Ovary (tissue), 9 donors: ENCODE data around the gene DGKA. TPM values are rescaled to one million over a fixed set of nuclear protein-coding genes. Genes with fewer than 3 reads are reported as not detected.
"Not testable (repeated sequence)": the region's sequence is repeated elsewhere in the genome, so short reads cannot be mapped to it uniquely, and the experiment has no call there.

ENCODE experiments used
- DNase-seq, 5 donors: peaks; one replicate each; pipeline ENCODE4 v3.0.0-alpha.2; 2019 to 2020
- H3K27ac ChIP-seq, 2 donors: fragments of 200-600 bp; one replicate each; pipeline versions ENCODE4 v1.5.1 to v1.8.0; 2019 to 2022
- H3K27me3 ChIP-seq: fragments of 200-600 bp; one replicate; pipeline ENCODE4 v1.8.0; 2022
- H3K36me3 ChIP-seq: fragments of 200-600 bp; sonication (generic); one replicate; pipeline ENCODE4 v1.5.1; 2019
- H3K4me1 ChIP-seq: one replicate; pipeline ENCODE4 v1.8.1; 2013; ENCODE audit warnings: mild to moderate bottlenecking, moderate library complexity; ENCODE audit not compliant: insufficient read depth
- H3K4me3 ChIP-seq: fragments of 200-600 bp; sonication (generic); one replicate; pipeline ENCODE4 v1.5.1; 2017
- H3K9me3 ChIP-seq, 2 donors: fragments of 200-600 bp in 1 of 2; sonication (generic) in 1 of 2; one replicate each; pipeline versions ENCODE4 v1.5.1 to v1.8.1; 2013 to 2019; ENCODE audit warnings: mild to moderate bottlenecking in 1 of 2, moderate library complexity in 1 of 2
- CTCF ChIP-seq, 3 donors: fragments of 450-650 bp in 2 of 3; fragments of 200-600 bp in 1 of 3; IDR thresholded peaks; one replicate each; pipeline versions ENCODE4 v1.5.1 to v1.8.0; 2016 to 2022; ENCODE audit warnings: antibody characterized with exemption in 3 of 3, mild to moderate bottlenecking in 1 of 3
- EP300 ChIP-seq: sonication (generic); formaldehyde crosslinking; IDR thresholded peaks from one replicate; pipeline ENCODE4 v1.6.1; 2017; ENCODE audit warnings: antibody characterized with exemption
- POLR2A ChIP-seq: fragments of 450-650 bp; IDR thresholded peaks from one replicate; pipeline ENCODE4 v1.6.1; 2017; ENCODE audit warnings: antibody characterized with exemption, mild to moderate bottlenecking, moderate library complexity
- WGBS, 3 donors: extraction: QIAGEN DNeasy Blood & Tissue Kit in 1 of 3; methylation state at CpG; one replicate each; pipeline versions ENCODE4 v1.1.5 to v1.1.7; 2013 to 2017; 5-methylcytosine and 5-hydroxymethylcytosine counted together
- intact Hi-C, 4 donors: fragments of 100-400 bp; cut with DNase I; formaldehyde crosslinking; loops; one replicate each; pipeline versions ENCODE4 v1.11.0 to v1.15.1; 2022 to 2023
- polyA plus RNA-seq, 2 donors: library from polyadenylated mRNA; stranded (reverse); fragments of 200-250 nt in 1 of 2; fragments of 350-450 nt in 1 of 2; fragmentation: Illumina TruSeq in 1 of 2; extraction: RNeasy Lipid Tissue Mini Kit (QIAGEN cat#74804) in 1 of 2; gene quantifications; one replicate each; pipeline ENCODE4 v1.2.3, GENCODE V29; 2013 to 2014
- total RNA-seq, 7 donors: library from RNA; depleted of rRNA in 2 of 7; stranded (reverse); fragments of >200 nt in 2 of 7; fragmentation: NEBNext Ultra II Directional in 3 of 7; extraction: Animal tissue kit (Norgen Biotek cat#: 25700) in 3 of 7; gene quantifications; one replicate each; pipeline versions ENCODE4 v1.1.0 to v1.2.4, GENCODE V29; 2016 to 2023
- donor health status: DM: no; HTN: no; CAD: no; lungs with moderate emphysema.
- donor health status: DM: no; HTN: no; CAD: no.
- donor health status: Bipolar disorder and iron deficiency.
- donor health status: DM: yes; HTN: yes; CAD: no.
- donor health status: DM: no; HTN: no; CAD: no.
- donor health status: DM: yes; HTN: yes; CAD: no.

The DGKA gene
- total and polyA plus RNA-seq, 9 donors = 13.3 to 50.1 (median 26.0) TPM

- H3K9me3 ChIP-seq = no peaks in the 10 kb centered on the region
- TF ChIP-seq EP300 = no peak
- TF ChIP-seq POLR2A = no peak
- WGBS, 3 donors = 0 to 1% (median 0%) methylated on average over 5 of the region's 5 CpGs
- H3K27me3 ChIP-seq = no peaks in the 10 kb centered on the region
- no peaks in the 10 kb centered on the region for H3K36me3 ChIP-seq
- intact Hi-C loops = loop anchor here (2.0 to 10.0 kb wide), 3 partner anchors 40 to 47 kb away; partner anchors contain the start of gene RPS26 (in 3 of the 4)
- peak overlapping the region; percentile 7 to 71 for H3K27ac ChIP-seq
- peak overlapping the region; percentile 52 for H3K4me3 ChIP-seq
- no peak for DNase-seq
- peaks cover 3% of the 10 kb centered on the region for H3K4me1 ChIP-seq
These were observed 66.5 kb downstream of the DGKA start for GRCh38 chr12:55997535-55997859.

- not testable (repeated sequence) for DNase-seq, H3K36me3 ChIP-seq, H3K27ac ChIP-seq, H3K27me3 ChIP-seq, H3K4me3 ChIP-seq, H3K9me3 ChIP-seq, H3K4me1 ChIP-seq
- intact Hi-C loops = loop anchor here in 2 of 4 donors (5.0 to 10.0 kb wide), 2 partner anchors 38 to 45 kb away; partner anchors contain the start of gene RPS26 (in 1 of the 2)
- 70 to 76% (median 76%) methylated on average over 6 of the region's 6 CpGs for WGBS, 3 donors
These were observed 68.6 kb downstream of the DGKA start for GRCh38 chr12:55999522-55999921.

GRCh38 chr12:55999999-56000540 lies 69.1 kb downstream of the DGKA start:
- 90 to 91% (median 90%) methylated on average over 33 of the region's 33 CpGs for WGBS, 3 donors
- H3K27me3 ChIP-seq, H3K27ac ChIP-seq, H3K4me1 ChIP-seq, H3K4me3 ChIP-seq, H3K9me3 ChIP-seq, H3K36me3 ChIP-seq, DNase-seq: not testable (repeated sequence)
- intact Hi-C loops = loop anchor here in 2 of 4 donors (5.0 to 10.0 kb wide), 2 partner anchors 37 to 45 kb away; partner anchors contain the start of gene RPS26 (in 1 of the 2)

GRCh38 chr12:56001487-56002100 lies 70.6 kb downstream of the DGKA start:
- WGBS, 3 donors = 76 to 83% (median 83%) methylated on average over 7 of the region's 7 CpGs
- DNase-seq = no peak
- TF ChIP-seq POLR2A = no peak
- TF ChIP-seq CTCF (IDR thresholded peaks at IDR 0.05) = no peak
- no peak for TF ChIP-seq EP300
- no peak overlapping the region for H3K4me3 ChIP-seq
- intact Hi-C loops = no loop called here
- H3K27ac ChIP-seq = no peak overlapping the region
- peaks cover 2% of the 10 kb centered on the region for H3K4me1 ChIP-seq
- H3K9me3 ChIP-seq = no peaks in the 10 kb centered on the region
- H3K27me3 ChIP-seq = no peaks in the 10 kb centered on the region
- H3K36me3 ChIP-seq = no peaks in the 10 kb centered on the region

- H3K4me1 ChIP-seq, H3K4me3 ChIP-seq, H3K27ac ChIP-seq, H3K9me3 ChIP-seq, H3K36me3 ChIP-seq, H3K27me3 ChIP-seq, intact Hi-C loops, DNase-seq: not testable (repeated sequence)
- WGBS, 3 donors = 68 to 82% (median 79%) methylated on average over 5 of the region's 5 CpGs
These were observed 72.4 kb downstream of the DGKA start for GRCh38 chr12:56003376-56003775.

Other genes with a start within 250 kb of the DGKA start
- gene ITGA7, start 223.3 kb upstream of the DGKA start, total RNA-seq = 10 to 100 TPM in 5 of 7 donors, 1 to 10 TPM in 2; 4.9 to 69.6 (median 25.9) TPM
- gene ITGA7, start 223.3 kb upstream of the DGKA start, polyA plus RNA-seq = 10 to 100 TPM; 19.5 to 38.3 TPM
- gene BLOC1S1, start 215.1 kb upstream of the DGKA start, total RNA-seq = 100 to 1,000 TPM in 4 of 7 donors, 10 to 100 TPM in 3; 96.0 to 143 (median 120) TPM
- 100 to 1,000 TPM; 101 to 214 TPM for gene BLOC1S1, start 215.1 kb upstream of the DGKA start, polyA plus RNA-seq
- 1 to 10 TPM; 3.7 to 8.9 (median 7.2) TPM for gene RDH5, start 210.8 kb upstream of the DGKA start, total RNA-seq
- 1 to 10 TPM; 5.1 to 5.9 TPM for gene RDH5, start 210.8 kb upstream of the DGKA start, polyA plus RNA-seq
- gene CD63, start 202.2 kb upstream of the DGKA start, total RNA-seq = 100 to 1,000 TPM; 406 to 954 (median 762) TPM
- 1,000 to 10,000 TPM in 1 of 2 donors, 100 to 1,000 TPM in 1; 676 to 1,943 TPM for gene CD63, start 202.2 kb upstream of the DGKA start, polyA plus RNA-seq
- 10 to 100 TPM in 4 of 7 donors, 1 to 10 TPM in 3; 2.2 to 27.7 (median 12.3) TPM for gene GDF11, start 188.0 kb upstream of the DGKA start, total RNA-seq
- gene GDF11, start 188.0 kb upstream of the DGKA start, polyA plus RNA-seq = 1 to 10 TPM; 3.4 to 8.0 TPM
- 10 to 100 TPM; 48.0 to 60.8 (median 58.6) TPM for gene SARNP, start 113.4 kb upstream of the DGKA start, total RNA-seq
- gene SARNP, start 113.4 kb upstream of the DGKA start, polyA plus RNA-seq = 10 to 100 TPM; 71.6 to 89.3 TPM
- 10 to 100 TPM in 6 of 7 donors, 1 to 10 TPM in 1; 8.6 to 38.9 (median 20.8) TPM for gene ORMDL2, start 113.1 kb upstream of the DGKA start, total RNA-seq
- 10 to 100 TPM; 15.7 to 35.5 TPM for gene ORMDL2, start 113.1 kb upstream of the DGKA start, polyA plus RNA-seq
- gene DNAJC14, start 101.6 kb upstream of the DGKA start, total RNA-seq = 10 to 100 TPM; 15.7 to 32.8 (median 23.0) TPM
- gene DNAJC14, start 101.6 kb upstream of the DGKA start, polyA plus RNA-seq = 10 to 100 TPM; 19.3 to 26.8 TPM
- 10 to 100 TPM in 6 of 7 donors, 1 to 10 TPM in 1; 3.6 to 42.7 (median 23.3) TPM for gene MMP19, start 88.2 kb upstream of the DGKA start, total RNA-seq
- 10 to 100 TPM; 11.3 to 23.3 TPM for gene MMP19, start 88.2 kb upstream of the DGKA start, polyA plus RNA-seq
- gene PYM1, start 3.3 kb upstream of the DGKA start, total RNA-seq = 10 to 100 TPM; 18.9 to 25.7 (median 21.7) TPM
- gene PYM1, start 3.3 kb upstream of the DGKA start, polyA plus RNA-seq = 10 to 100 TPM; 22.5 to 25.2 TPM
- 10 to 100 TPM in 1 of 7 donors, 1 to 10 TPM in 6; 2.0 to 11.5 (median 3.7) TPM for gene PMEL, start 34.9 kb downstream of the DGKA start, total RNA-seq
- gene PMEL, start 34.9 kb downstream of the DGKA start, polyA plus RNA-seq = 1 to 10 TPM; 2.0 to 2.7 TPM
- gene CDK2, start 35.7 kb downstream of the DGKA start, total RNA-seq = 10 to 100 TPM; 18.3 to 33.9 (median 31.3) TPM
- 10 to 100 TPM; 21.7 to 21.8 TPM for gene CDK2, start 35.7 kb downstream of the DGKA start, polyA plus RNA-seq
- 100 to 1,000 TPM in 5 of 7 donors, 10 to 100 TPM in 2; 60.4 to 136 (median 117) TPM for gene RAB5B, start 42.9 kb downstream of the DGKA start, total RNA-seq
- gene RAB5B, start 42.9 kb downstream of the DGKA start, polyA plus RNA-seq = 100 to 1,000 TPM in 1 of 2 donors, 10 to 100 TPM in 1; 81.7 to 217 TPM
- 10 to 100 TPM; 22.1 to 39.4 (median 31.9) TPM for gene SUOX, start 66.1 kb downstream of the DGKA start, total RNA-seq
- gene SUOX, start 66.1 kb downstream of the DGKA start, polyA plus RNA-seq = 10 to 100 TPM; 18.0 to 34.2 TPM
- 10 to 100 TPM in 5 of 7 donors, 1 to 10 TPM in 2; 4.0 to 33.2 (median 20.0) TPM for gene IKZF4, start 89.9 kb downstream of the DGKA start, total RNA-seq
- 10 to 100 TPM in 1 of 2 donors, 1 to 10 TPM in 1; 6.2 to 12.5 TPM for gene IKZF4, start 89.9 kb downstream of the DGKA start, polyA plus RNA-seq
- gene RPS26, start 110.8 kb downstream of the DGKA start, total RNA-seq = 1,000 to 10,000 TPM in 1 of 7 donors, 100 to 1,000 TPM in 2, 10 to 100 TPM in 4; 16.2 to 2,562 (median 59.7) TPM
- gene RPS26, start 110.8 kb downstream of the DGKA start, polyA plus RNA-seq = 1,000 to 10,000 TPM in 1 of 2 donors, 100 to 1,000 TPM in 1; 198 to 1,468 TPM
- 10 to 100 TPM in 1 of 7 donors, 1 to 10 TPM in 5, under 1 TPM in 1; 0.72 to 20.6 (median 3.3) TPM for gene ERBB3, start 149.0 kb downstream of the DGKA start, total RNA-seq
- gene ERBB3, start 149.0 kb downstream of the DGKA start, polyA plus RNA-seq = 1 to 10 TPM; 1.1 to 5.0 TPM
- gene PA2G4, start 173.4 kb downstream of the DGKA start, total RNA-seq = 10 to 100 TPM; 65.6 to 86.2 (median 77.0) TPM
- gene PA2G4, start 173.4 kb downstream of the DGKA start, polyA plus RNA-seq = 100 to 1,000 TPM in 1 of 2 donors, 10 to 100 TPM in 1; 86.5 to 219 TPM
- gene RPL41, start 185.5 kb downstream of the DGKA start, total RNA-seq = 1,000 to 10,000 TPM; 6,021 to 8,245 (median 6,510) TPM
- gene RPL41, start 185.5 kb downstream of the DGKA start, polyA plus RNA-seq = over 10,000 TPM; 11,306 to 11,451 TPM
- 10 to 100 TPM in 4 of 7 donors, 1 to 10 TPM in 3; 1.8 to 14.7 (median 10.7) TPM for gene ZC3H10, start 187.1 kb downstream of the DGKA start, total RNA-seq
- gene ZC3H10, start 187.1 kb downstream of the DGKA start, polyA plus RNA-seq = 1 to 10 TPM; 4.4 to 5.2 TPM
- gene ESYT1, start 197.1 kb downstream of the DGKA start, total RNA-seq = 100 to 1,000 TPM in 3 of 7 donors, 10 to 100 TPM in 4; 80.3 to 139 (median 97.3) TPM
- 100 to 1,000 TPM in 1 of 2 donors, 10 to 100 TPM in 1; 62.3 to 102 TPM for gene ESYT1, start 197.1 kb downstream of the DGKA start, polyA plus RNA-seq
- gene MYL6B, start 221.4 kb downstream of the DGKA start, total RNA-seq = 10 to 100 TPM; 65.9 to 99.2 (median 73.4) TPM
- gene MYL6B, start 221.4 kb downstream of the DGKA start, polyA plus RNA-seq = 10 to 100 TPM; 32.8 to 77.3 TPM
- 1,000 to 10,000 TPM in 5 of 7 donors, 100 to 1,000 TPM in 2; 782 to 1,485 (median 1,329) TPM for gene MYL6, start 227.2 kb downstream of the DGKA start, total RNA-seq
- gene MYL6, start 227.2 kb downstream of the DGKA start, polyA plus RNA-seq = 1,000 to 10,000 TPM; 1,579 to 3,375 TPM